NCI-H524 (cell line): ENCODE data around the gene AP4S1.
"Not testable (repeated sequence)": the region's sequence is repeated elsewhere in the genome, so short reads cannot be mapped to it uniquely, and the experiment has no call there.

ENCODE experiments used
- DNase-seq, 2 experiments: peaks; one replicate each; lab custom pipeline; 2025; lab: John Stamatoyannopoulos, UW

AP4S1 gene, protein sequence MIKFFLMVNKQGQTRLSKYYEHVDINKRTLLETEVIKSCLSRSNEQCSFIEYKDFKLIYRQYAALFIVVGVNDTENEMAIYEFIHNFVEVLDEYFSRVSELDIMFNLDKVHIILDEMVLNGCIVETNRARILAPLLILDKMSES

GRCh38 chr14:31025367-31026076 lies at the start of gene AP4S1:
Gene AP4S1 (plus strand): TSS chr14:31025649. CDS start chr14:31066197, 40,548 bp downstream.
- DNase-seq, result peak in 1 of 2 experiments; percentile 61

GRCh38 chr14:30977752-30978151 lies 47.7 kb upstream of the AP4S1 start:
- no peak for DNase-seq

DNA sequence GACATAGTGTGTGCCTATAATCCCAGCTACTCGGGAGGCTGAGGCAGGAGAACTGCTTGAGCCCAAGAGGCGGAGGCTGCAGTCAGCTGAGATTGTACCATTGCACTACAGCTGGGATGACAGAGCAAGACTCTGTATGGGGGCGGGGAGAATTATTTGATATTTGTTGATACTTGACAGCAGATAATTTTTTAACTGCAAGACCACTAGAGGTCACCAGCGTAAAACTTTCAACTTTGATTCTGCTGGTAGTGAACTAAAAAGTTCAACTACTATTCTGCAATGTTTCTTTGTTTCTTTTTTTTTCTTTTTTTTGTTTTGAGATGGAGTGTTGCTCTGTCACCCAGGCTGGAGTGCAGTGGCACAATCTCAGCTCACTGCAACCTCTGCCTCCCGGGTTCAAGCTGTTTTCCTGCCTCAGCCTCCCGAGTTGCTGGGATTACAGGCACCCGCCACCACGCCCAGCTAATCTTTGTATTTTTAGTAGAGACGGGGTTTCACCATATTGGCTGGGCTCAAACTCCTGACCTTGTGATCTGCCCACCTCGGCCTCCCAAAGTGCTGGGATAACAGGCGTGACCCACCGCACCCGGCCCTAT lies 45.2 kb upstream of the AP4S1 start:
- peak; percentile 55 to 79 for DNase-seq

DNA sequence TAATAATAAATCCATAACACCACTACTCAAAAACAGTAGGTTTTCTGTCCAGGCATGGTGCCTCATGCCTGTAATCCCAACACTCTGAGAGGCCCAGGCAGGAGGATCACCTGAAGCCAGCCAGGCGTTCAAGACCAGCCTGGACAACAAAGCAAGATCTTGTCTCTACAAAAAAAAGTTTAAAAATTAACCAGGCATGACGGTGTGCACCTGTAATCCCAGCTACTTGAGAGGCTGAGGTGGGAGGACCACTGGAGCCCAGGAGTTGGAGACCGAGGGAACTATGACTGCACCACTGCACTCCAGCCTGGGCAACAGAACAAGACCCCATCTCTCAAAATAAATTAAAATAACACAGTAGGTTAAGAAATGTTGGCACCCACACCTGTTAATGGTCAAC lies 44.5 kb upstream of the AP4S1 start:
- no peak for DNase-seq

DNA sequence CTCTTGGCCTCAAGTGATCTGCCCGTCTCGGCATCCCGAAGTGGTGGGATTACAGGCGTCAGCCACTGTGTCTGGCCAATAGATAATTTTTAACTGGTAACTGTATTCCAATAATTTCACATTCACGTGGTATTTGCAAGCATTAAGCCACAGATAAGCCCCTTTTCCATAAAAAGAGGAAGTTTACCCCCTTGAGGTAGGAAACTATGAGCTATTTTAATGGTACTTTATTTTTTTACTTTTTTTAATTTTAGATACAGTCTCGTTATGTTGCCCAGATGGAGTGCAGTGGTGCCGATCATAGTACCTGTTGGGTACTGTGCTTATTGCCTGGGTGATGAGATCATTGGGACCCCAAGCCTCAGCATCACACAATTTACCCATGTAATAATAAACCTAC lies 42.9 kb upstream of the AP4S1 start:
- DNase-seq, result no peak

DNA sequence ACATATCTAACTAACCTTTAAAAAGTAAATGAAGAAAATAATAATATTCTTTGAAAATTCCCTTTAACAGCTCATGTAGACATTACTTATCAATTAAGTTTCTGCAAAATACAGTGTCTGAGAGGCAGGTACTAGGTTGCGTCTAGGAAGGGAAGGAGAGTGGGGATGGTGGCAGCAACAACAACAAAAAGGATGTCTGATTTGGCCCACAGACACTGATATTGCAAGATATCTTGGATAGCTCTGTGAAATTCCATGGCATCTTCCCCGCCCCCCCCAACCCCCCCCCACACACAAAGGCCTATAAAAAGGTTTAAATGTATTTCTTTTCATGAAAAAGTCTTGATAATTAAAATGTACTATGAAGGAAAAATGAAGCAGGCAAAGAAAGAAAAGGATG lies 41.6 kb upstream of the AP4S1 start:
- no peak for DNase-seq

DNA sequence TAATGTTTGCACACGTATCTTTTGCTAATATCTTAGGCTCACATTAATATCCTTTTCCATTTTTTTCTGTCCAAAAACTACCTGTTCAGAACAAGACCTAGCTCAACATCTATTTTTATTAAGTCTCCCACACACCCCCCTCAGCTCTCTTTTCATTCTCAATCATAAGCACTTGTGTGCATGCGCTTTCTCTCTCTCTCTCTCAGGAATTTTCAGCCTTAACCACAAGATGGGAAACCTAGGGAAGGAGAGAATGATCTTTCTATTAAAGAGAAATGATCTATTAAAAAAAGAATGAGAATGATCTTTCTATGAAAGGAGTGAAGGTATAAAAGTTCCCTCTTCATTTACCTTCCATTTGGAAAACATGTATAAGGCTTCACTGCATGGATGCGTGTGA lies 39.7 kb upstream of the AP4S1 start:
- DNase-seq, result no peak

DNA sequence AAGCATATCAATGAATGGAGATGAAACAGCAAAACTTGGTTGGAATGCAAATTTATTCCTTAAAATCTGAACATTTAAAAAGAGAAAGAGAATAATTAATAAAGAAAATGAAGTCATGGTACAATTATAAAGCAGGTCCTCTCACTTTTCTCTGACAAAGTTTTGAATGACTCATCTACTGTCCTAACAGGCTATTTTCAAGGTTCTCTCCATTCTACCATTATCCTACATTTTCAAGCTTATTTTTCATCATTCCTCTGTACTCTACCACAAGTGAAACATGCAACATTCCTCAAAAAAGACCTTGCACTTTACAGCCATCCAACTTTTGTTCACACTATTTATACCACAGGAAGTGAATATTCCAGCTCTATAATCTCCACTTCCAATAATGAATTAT lies 36.9 kb upstream of the AP4S1 start:
- DNase-seq, result no peak

DNA sequence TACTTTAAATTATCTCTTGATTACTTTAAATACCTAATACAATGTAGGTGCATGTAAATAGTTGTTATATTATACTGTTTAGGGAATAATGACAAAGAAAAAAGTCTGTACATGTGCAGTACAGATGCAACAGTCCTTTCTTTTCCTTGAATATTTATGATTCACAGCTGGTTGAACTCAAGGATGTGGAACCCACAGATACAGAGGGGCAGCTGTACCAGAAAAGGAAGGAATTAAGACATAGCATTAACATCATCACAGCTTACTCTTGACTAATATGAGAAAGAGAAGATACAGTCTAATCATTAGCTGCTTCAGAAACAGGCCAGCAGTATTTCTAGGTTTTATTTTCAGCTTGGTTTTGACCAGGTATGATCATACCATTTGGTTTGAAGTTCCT lies 34.7 kb upstream of the AP4S1 start:
- DNase-seq, result no peak

GRCh38 chr14:30991408-30991807 lies 34.0 kb upstream of the AP4S1 start:
- DNase-seq, result no peak

DNA sequence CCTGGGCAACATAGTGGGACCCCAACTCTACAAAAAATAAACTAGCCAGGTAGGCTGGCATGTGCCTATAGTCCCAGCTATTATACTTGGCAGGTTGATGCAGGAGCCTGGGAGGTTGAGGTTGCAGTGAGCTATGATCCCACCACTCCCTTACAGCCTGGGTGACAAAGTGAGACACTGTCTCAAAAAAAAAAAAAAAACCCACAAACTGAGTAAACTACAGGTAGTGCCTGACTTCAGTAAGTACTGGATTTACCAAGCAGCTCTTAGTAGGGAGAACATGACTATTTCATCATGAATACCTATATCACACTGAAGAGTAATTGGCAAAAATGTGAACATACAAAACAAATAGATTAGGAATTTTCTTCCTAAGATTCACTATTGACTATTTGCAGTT lies 32.4 kb upstream of the AP4S1 start:
- no peak for DNase-seq

- no peak for DNase-seq
These were observed 30.5 kb upstream of the AP4S1 start for GRCh38 chr14:30994681-30995620.

DNA sequence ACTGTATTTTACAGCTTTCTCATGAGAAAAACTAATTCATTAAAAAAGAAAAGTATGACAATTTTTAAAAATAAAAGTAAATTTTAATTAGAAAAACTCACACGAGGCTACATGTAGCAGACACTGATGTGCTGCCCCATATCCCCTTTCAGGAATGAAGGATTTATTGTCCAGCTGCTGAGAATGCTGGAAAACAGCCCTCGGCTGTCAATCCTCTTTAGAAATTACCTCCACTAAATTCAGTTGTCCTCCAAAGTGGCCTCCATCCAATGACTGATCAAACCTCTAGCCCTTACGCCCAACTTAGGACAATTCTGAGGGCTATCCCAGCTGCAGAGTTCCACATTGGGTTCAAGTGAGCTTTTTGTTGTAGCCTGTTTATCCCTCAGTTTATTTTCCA lies 29.8 kb upstream of the AP4S1 start:
- peak in 1 of 2 experiments; percentile 13 for DNase-seq

- DNase-seq, result no peak
These were observed 28.4 kb upstream of the AP4S1 start for GRCh38 chr14:30996892-30997659.

GRCh38 chr14:30998100-30998706 lies 27.2 kb upstream of the AP4S1 start:
- DNase-seq, result no peak

DNA sequence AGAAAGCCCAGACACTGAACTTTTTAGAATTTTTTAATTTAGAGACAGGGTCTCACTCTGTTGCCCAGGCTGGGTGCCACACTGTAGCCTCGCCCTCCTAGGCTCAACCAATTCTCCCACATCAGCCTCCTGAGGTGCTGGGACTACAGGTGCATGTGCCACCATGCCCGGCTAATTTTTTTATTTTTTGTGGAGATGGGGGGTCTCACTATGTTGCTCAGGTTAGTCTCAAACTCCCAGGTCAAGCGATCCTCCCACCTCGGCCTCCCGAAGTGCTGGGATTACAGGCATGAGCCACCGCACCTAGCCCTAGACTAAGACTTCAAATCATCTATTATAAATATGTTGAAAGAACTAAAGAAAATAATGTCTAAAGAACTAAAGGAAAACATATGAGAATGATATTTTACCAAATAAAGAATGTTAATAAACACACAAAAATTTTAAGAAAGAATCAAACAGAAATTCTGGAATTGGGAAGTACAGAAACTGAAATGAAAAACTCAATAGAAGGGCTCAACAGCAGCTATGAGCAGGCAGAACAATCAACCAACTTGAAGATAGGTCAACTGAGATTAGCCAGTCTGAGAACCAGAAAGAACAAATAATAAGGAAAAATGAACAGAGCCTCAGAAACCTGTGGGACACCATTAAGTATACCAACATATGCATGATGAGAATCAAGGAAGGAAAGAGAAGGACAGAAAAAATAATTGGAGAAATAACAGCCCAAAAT lies 26.2 kb upstream of the AP4S1 start:
- no peak for DNase-seq

DNA sequence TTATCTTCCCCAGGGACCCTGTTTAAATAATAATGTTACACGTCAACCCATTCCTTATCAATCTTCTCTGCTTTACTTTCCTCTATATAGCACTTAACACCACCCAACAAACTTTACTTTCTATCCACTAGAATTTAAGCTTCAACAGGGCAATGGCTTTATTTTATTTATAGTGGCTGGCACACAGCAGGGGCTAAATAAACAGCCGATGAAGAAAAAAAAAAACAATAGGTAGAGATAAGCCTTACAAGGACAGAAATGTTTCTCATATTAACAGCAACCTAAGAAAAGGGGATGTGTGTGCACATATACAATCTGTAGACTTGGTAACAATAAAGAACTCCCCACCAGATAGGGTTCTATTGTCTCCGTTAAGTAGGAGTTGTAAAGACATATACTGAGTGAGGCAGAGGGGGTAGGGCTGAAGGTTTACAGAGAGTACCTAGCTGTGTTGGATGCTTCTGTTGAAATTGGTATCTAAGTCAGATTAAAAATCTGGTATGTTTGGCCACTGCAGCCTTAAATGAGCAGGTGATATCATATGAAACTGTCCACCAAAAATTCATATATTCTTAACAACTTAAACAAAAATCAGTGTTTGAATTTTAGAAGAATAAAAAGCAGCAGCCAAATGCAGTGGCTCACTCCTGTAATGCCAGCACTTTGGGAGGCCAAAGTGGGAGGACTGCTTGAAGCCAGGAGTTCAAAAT lies 24.7 kb upstream of the AP4S1 start:
- no peak for DNase-seq

DNA sequence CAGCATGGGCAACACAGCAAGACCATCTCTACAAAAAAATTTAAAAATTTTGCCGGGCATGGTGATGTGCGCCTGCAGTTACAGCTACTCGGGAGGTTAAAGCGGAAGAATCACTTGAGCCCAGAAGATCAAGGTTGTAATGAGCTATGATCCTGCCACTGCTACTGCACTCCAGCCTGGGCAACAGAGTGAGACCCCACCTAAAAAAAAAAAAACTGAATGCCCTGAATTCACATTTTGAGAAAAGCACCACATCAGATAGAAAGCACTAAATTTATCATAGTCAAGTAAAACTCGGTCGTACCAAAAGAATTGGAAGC lies 24.1 kb upstream of the AP4S1 start:
- DNase-seq, result no peak

DNA sequence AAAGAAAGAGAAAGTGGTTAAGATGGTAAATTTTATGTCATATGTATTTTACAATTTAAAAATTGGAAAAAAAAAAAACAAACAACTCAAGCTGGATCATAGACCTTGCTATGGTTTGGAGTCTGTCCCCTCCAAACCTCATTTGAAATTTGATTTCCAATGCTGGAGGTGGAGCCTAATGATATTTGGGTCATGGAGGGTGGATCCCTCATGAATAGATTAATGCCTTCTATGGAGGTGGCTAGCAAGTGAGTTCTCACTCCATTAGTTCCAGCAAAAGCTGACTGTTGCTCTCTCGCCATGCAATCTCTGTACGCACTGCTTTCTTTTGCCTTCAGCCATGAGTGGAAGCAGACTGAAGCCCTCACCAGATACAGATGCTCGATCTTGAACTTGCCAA lies 22.2 kb upstream of the AP4S1 start:
- no peak for DNase-seq

DNA sequence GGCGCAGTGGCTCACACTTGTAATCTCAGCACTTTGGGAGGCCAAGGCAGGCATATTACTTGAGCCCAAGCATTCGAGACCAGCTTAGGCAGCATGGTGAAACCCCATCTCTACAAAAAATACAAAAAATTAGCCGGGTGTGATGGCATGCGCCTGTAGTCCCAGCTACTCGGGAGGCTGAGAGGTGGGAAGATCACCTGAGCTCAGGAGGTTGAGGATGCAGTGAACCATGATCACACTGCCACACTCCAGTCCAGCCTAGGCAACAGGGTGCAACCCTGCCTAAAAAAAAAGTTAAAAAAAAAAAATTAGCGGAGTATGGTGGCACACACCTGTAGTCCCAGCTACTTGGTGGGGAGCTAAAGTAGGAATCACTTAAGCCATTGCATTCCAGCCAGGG lies 21.4 kb upstream of the AP4S1 start:
- not testable (repeated sequence) for DNase-seq
